ENCODE results near the gene ANP32E.

DNA sequence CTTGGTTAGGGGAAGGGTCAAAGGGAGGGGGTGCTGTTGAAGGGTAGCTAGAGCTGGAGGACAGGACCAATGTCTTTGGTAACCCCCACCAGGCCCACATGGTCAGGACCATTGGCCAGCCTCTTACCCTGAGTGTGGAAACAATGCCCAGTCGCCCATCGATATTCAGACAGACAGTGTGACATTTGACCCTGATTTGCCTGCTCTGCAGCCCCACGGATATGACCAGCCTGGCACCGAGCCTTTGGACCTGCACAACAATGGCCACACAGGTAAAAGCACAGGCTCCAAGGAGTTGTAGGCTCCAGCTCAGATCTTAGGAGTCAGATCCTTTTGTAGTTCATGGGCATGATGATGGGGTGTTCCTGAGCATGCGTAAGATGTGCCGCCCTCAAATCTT lies 25.5 kb upstream of the ANP32E start:
- TF ChIP-seq, protein P1, sequence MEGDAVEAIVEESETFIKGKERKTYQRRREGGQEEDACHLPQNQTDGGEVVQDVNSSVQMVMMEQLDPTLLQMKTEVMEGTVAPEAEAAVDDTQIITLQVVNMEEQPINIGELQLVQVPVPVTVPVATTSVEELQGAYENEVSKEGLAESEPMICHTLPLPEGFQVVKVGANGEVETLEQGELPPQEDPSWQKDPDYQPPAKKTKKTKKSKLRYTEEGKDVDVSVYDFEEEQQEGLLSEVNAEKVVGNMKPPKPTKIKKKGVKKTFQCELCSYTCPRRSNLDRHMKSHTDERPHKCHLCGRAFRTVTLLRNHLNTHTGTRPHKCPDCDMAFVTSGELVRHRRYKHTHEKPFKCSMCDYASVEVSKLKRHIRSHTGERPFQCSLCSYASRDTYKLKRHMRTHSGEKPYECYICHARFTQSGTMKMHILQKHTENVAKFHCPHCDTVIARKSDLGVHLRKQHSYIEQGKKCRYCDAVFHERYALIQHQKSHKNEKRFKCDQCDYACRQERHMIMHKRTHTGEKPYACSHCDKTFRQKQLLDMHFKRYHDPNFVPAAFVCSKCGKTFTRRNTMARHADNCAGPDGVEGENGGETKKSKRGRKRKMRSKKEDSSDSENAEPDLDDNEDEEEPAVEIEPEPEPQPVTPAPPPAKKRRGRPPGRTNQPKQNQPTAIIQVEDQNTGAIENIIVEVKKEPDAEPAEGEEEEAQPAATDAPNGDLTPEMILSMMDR (IDR thresholded peaks at IDR 0.05; ENCODE audit: low read length) = no peak
- no peak for TF ChIP-seq EZH2 (optimal IDR thresholded peaks at IDR 0.05; ENCODE audit: low read depth, low read length)
